B cell (primary cell): ENCODE results near the gene PTPRN. TPM values are rescaled to one million over a fixed set of nuclear protein-coding genes. Genes with fewer than 3 reads are reported as not detected.

Experiments used
- ATAC-seq: fragments of 200-7000 bp; cut with Tn5 transposase; one replicate; pipeline ENCODE4 v1.10.0; 2021; ENCODE audit warnings: low read depth, mild to moderate bottlenecking, moderate number of reproducible peaks, moderate library complexity
- CTCF ChIA-PET: fragments of 350-600 bp; sonication (Branson Sonifier 250); formaldehyde crosslinking; loops from one replicate; lab custom pipeline; 2021; ENCODE audit warnings: antibody characterized with exemption, inconsistent platforms; lab: Charles Lee
- POLR2A ChIA-PET: fragments of 350-600 bp; sonication (Branson Sonifier 250); formaldehyde crosslinking; loops from one replicate; lab custom pipeline; 2021; ENCODE audit warnings: antibody characterized with exemption; lab: Charles Lee
- DNase-seq: peaks from one replicate; pipeline ENCODE4 v3.0.0; 2013
- H2AFZ ChIP-seq: 2 replicates; pipeline ENCODE4 v1.6.1; 2012; ENCODE audit warnings: mild to moderate bottlenecking, low read depth, low read length; ENCODE audit not compliant: insufficient read depth, poor library complexity, severe bottlenecking
- H3K27ac ChIP-seq, 2 donors: 1 replicate in 1 of 2; 2 replicates in 1 of 2; pipeline ENCODE4 v1.5.1; 2012 to 2013; ENCODE audit warnings: low read length in 2 of 2, mild to moderate bottlenecking in 2 of 2, moderate library complexity in 1 of 2
- H3K27me3 ChIP-seq, 4 experiments: fragments of 200-600 bp in 1 of 4; sonication (generic) in 1 of 4; replicated peaks in 1 of 4; 1 replicate in 2 of 4; 2 replicates in 2 of 4; pipeline versions ENCODE4 v1.6.1 to v1.7.0; 2013 to 2016; ENCODE audit warnings: low read length in 3 of 4, mild to moderate bottlenecking in 2 of 4, mixed read lengths in 1 of 4, moderate library complexity in 1 of 4; ENCODE audit not compliant: insufficient read depth in 4 of 4, control insufficient read depth in 3 of 4; ENCODE audit errors: control extremely low read depth in 1 of 4
- H3K36me3 ChIP-seq, 2 experiments: replicated peaks in 1 of 2; 1 replicate in 1 of 2; 2 replicates in 1 of 2; pipeline versions ENCODE4 v1.6.1 to v1.7.1; 2013; ENCODE audit warnings: low read length in 1 of 2; ENCODE audit not compliant: insufficient read depth in 2 of 2, control insufficient read depth in 1 of 2; ENCODE audit errors: control extremely low read depth in 1 of 2, extremely low read depth in 1 of 2
- H3K4me1 ChIP-seq, 2 donors: fragments of 200-600 bp in 1 of 2; sonication (generic) in 1 of 2; 1 replicate in 1 of 2; 2 replicates in 1 of 2; pipeline versions ENCODE4 v1.5.1 to v1.6.1; 2013 to 2017; ENCODE audit warnings: low read length in 2 of 2; ENCODE audit not compliant: control insufficient read depth in 2 of 2, insufficient read depth in 2 of 2
- H3K4me2 ChIP-seq: replicated peaks from 2 replicates; pipeline ENCODE3; 2012; ENCODE audit warnings: mild to moderate bottlenecking, low read depth, low read length; ENCODE audit not compliant: poor library complexity, severe bottlenecking
- H3K4me3 ChIP-seq, 5 experiments: fragments of 200-600 bp in 1 of 5; sonication (generic) in 1 of 5; 1 replicate in 3 of 5; 2 replicates in 2 of 5; pipeline versions ENCODE4 v1.5.1 to v1.7.0; 2011 to 2016; ENCODE audit warnings: low read length in 4 of 5, mild to moderate bottlenecking in 4 of 5, low read depth in 2 of 5, control low read depth in 1 of 5, moderate library complexity in 1 of 5; ENCODE audit not compliant: insufficient read depth in 1 of 5; ENCODE audit errors: control extremely low read depth in 1 of 5, extremely low read depth in 1 of 5
- H3K79me2 ChIP-seq: fragments of 200-600 bp; sonication (generic); one replicate; pipeline ENCODE4 v1.6.0; 2016; ENCODE audit warnings: low read length; ENCODE audit not compliant: control insufficient read depth, insufficient read depth
- H3K9ac ChIP-seq: fragments of 200-600 bp; sonication (generic); 2 replicates; pipeline ENCODE4 v1.6.1; 2017; ENCODE audit warnings: mild to moderate bottlenecking, low read length, moderate library complexity
- H3K9me3 ChIP-seq, 3 donors: one replicate each; pipeline versions ENCODE4 v1.6.1 to v1.7.1; 2013; ENCODE audit warnings: low read length in 2 of 3; ENCODE audit not compliant: control insufficient read depth in 2 of 3, insufficient read depth in 1 of 3; ENCODE audit errors: control extremely low read depth in 1 of 3
- H4K20me1 ChIP-seq: 2 replicates; pipeline ENCODE4 v1.6.0; 2012; ENCODE audit warnings: mild to moderate bottlenecking, low read length; ENCODE audit not compliant: insufficient read depth, control insufficient read depth, poor library complexity, severe bottlenecking
- H3K27ac Mint-ChIP-seq: one replicate; pipeline ENCODE4 v1.8.0; 2021; ENCODE audit warnings: mixed read lengths
- H3K27me3 Mint-ChIP-seq: one replicate; pipeline ENCODE4 v1.8.0; 2021; ENCODE audit warnings: mixed read lengths
- H3K4me1 Mint-ChIP-seq: one replicate; pipeline ENCODE4 v1.8.0; 2021; ENCODE audit warnings: mixed read lengths
- H3K4me3 Mint-ChIP-seq: one replicate; pipeline ENCODE4 v1.8.0; 2021; ENCODE audit warnings: mixed read lengths
- H3K9me3 Mint-ChIP-seq: one replicate; pipeline ENCODE4 v1.8.0; 2022; ENCODE audit warnings: mixed read lengths; ENCODE audit not compliant: insufficient read depth
- CTCF ChIP-seq: fragments of 200-600 bp; IDR thresholded peaks from one replicate; pipeline ENCODE4 v1.8.0; 2022; ENCODE audit warnings: antibody characterized with exemption, mild to moderate bottlenecking
- EZH2 ChIP-seq: IDR thresholded peaks from 2 replicates; pipeline ENCODE4 v1.6.1; 2012; ENCODE audit warnings: borderline replicate concordance, low read depth, mild to moderate bottlenecking, moderate library complexity, low read length; ENCODE audit not compliant: insufficient read depth, poor library complexity, severe bottlenecking
- WGBS: methylation state at CpG from one replicate; pipeline ENCODE4 v1.1.5; 2013; ENCODE audit warnings: missing lambda C conversion rate; ENCODE audit not compliant: insufficient coverage; 5-methylcytosine and 5-hydroxymethylcytosine counted together
- intact Hi-C: fragments of 100-400 bp; cut with micrococcal nuclease; formaldehyde crosslinking; loops from one replicate; pipeline ENCODE4 v1.10.0; 2022
- polyA plus RNA-seq: library from polyadenylated mRNA; depleted of rRNA; stranded (reverse); fragments of >200 nt; gene quantifications from 2 replicates; pipeline ENCODE4 v1.2.3, GENCODE V29; 2012
- total RNA-seq, 2 donors: library from RNA; stranded (reverse); fragments of 120-200 nt in 1 of 2; gene quantifications; 1 replicate in 1 of 2; 2 replicates in 1 of 2; pipeline versions ENCODE4 v1.2.3 to v1.2.4, GENCODE V29; 2013 to 2022

PTPRN gene
- total and polyA plus RNA-seq, 2 donors (not counting 1 experiment from before 2014, with no cell fraction given): 0.04 TPM; not detected in 1

- H3K36me3 ChIP-seq: peaks cover 0 to 15% of the 10 kb centered on the region in 2 experiments
- CTCF ChIA-PET: interaction anchor here (0.8 to 2.7 kb wide), 4 partner anchors 10 to 130 kb away, joined by 3 to 9 read pairs (median 4); partner anchors contain the start of gene NHEJ1
- POLR2A ChIA-PET: no interaction called here
- no peaks in the 10 kb centered on the region for H3K27me3 ChIP-seq
- H3K4me2 ChIP-seq: no peak overlapping the region
- H3K4me1 Mint-ChIP-seq: peaks cover 7% of the 10 kb centered on the region
- H3K4me3 Mint-ChIP-seq: no peak overlapping the region
- H3K9me3 ChIP-seq: no peaks in the 10 kb centered on the region
- DNase-seq: no peak
- no peak for ATAC-seq
- peaks cover 6 to 7% of the 10 kb centered on the region in 2 donors for H3K4me1 ChIP-seq
- no peak overlapping the region for H2AFZ ChIP-seq
- no peak overlapping the region for H3K27ac ChIP-seq
- peaks cover 11% of the 10 kb centered on the region for H4K20me1 ChIP-seq
- no peaks in the 10 kb centered on the region for H3K79me2 ChIP-seq
- TF ChIP-seq CTCF: no peak
- no peak for TF ChIP-seq EZH2
- intact Hi-C loops: no loop called here
- H3K27ac Mint-ChIP-seq: no peak overlapping the region
- H3K4me3 ChIP-seq: no peak overlapping the region
- H3K9ac ChIP-seq: no peak overlapping the region
- 90% methylated on average over 7 of the region's 16 CpGs for WGBS
- no peaks in the 10 kb centered on the region for H3K27me3 Mint-ChIP-seq
- no peaks in the 10 kb centered on the region for H3K9me3 Mint-ChIP-seq
These were observed 19.5 kb downstream of the PTPRN start for GRCh38 chr2:219289537-219290361.

GRCh38 chr2:219289195-219289536, 20.0 kb downstream of the PTPRN start:
- intact Hi-C loops: no loop called here
- Mint-ChIP-seq H3K4me3 (no peak overlapping the region), H3K27me3 (no peaks in the 10 kb centered on the region), H3K27ac (no peak overlapping the region), H3K4me1 (peaks cover 4% of the 10 kb centered on the region), H3K9me3 (no peaks in the 10 kb centered on the region)
- Histone ChIP-seq H3K27ac (no peak overlapping the region), H3K9me3 (no peaks in the 10 kb centered on the region), H2AFZ (no peak overlapping the region), H3K79me2 (no peaks in the 10 kb centered on the region), H3K27me3 (no peaks in the 10 kb centered on the region), H4K20me1 (peaks cover 16% of the 10 kb centered on the region), H3K4me3 (no peak overlapping the region), H3K4me1 (peaks cover 2% of the 10 kb centered on the region in 2 donors), H3K9ac (no peak overlapping the region), H3K36me3 (peaks cover 0 to 21% of the 10 kb centered on the region in 2 experiments), H3K4me2 (no peak overlapping the region)
- WGBS: 95% methylated on average over 6 of the region's 6 CpGs
- CTCF ChIA-PET: interaction anchor here (1.4 kb wide), 1 partner anchor 12 kb away, joined by 3 read pairs; no protein-coding TSS in a partner anchor
- POLR2A ChIA-PET: no interaction called here
- DNase-seq (no peak), ATAC-seq (no peak)
- no peak for TF ChIP-seq EZH2
- no peak for TF ChIP-seq CTCF
